OCI-LY7 (cell line): ENCODE measurements around the gene LRRC31. TPM values are rescaled to one million over a fixed set of nuclear protein-coding genes. Genes with fewer than 3 reads are reported as not detected.

Source experiments
- BruUV-seq: library from RNA; stranded (reverse); fragments of 400-500 nt; replicated peaks from 2 replicates; lab custom pipeline; 2021; lab: Mats Ljungman, UMichigan
- CTCF ChIA-PET: fragments of 300-600 bp; sonication (Branson Sonifier 250); formaldehyde crosslinking; loops from one replicate; lab custom pipeline; 2022; ENCODE audit warnings: antibody characterized with exemption; ENCODE audit not compliant: unreplicated experiment; lab: Charles Lee
- POLR2A ChIA-PET: fragments of 300-600 bp; sonication (Branson Sonifier 250); formaldehyde crosslinking; loops from one replicate; lab custom pipeline; 2022; ENCODE audit warnings: antibody characterized with exemption; lab: Charles Lee
- DNase-seq: peaks from one replicate; pipeline ENCODE4 v3.0.0-alpha.2; 2015; ENCODE audit warnings: low spot score
- H2AFZ ChIP-seq: fragments of 200-600 bp; sonication (generic), shearing (Covaris generic); 2 replicates; pipeline ENCODE4 v1.6.1; 2014; ENCODE audit warnings: mild to moderate bottlenecking, antibody characterized with exemption, low read length, moderate library complexity
- H3K27ac ChIP-seq: fragments of 200-600 bp; sonication (generic); 2 replicates; pipeline ENCODE4 v1.5.1; 2014; ENCODE audit warnings: mixed run types, low read depth, mild to moderate bottlenecking, moderate library complexity, low read length, inconsistent platforms; ENCODE audit not compliant: poor library complexity, severe bottlenecking
- H3K36me3 ChIP-seq: fragments of 200-600 bp; sonication (generic); 2 replicates; pipeline ENCODE4 v1.6.1; 2014; ENCODE audit warnings: mild to moderate bottlenecking, antibody characterized with exemption, low read length, moderate library complexity, mixed read lengths; ENCODE audit not compliant: insufficient read depth
- H3K4me1 ChIP-seq: fragments of 200-600 bp; sonication (generic); 2 replicates; pipeline ENCODE4 v1.5.1; 2014; ENCODE audit warnings: mild to moderate bottlenecking, low read length; ENCODE audit not compliant: insufficient read depth, poor library complexity, severe bottlenecking
- H3K4me2 ChIP-seq: fragments of 200-600 bp; sonication (generic); 2 replicates; pipeline ENCODE4 v1.6.1; 2014; ENCODE audit warnings: mild to moderate bottlenecking, low read length
- H3K4me3 ChIP-seq: fragments of 200-600 bp; sonication (generic); 2 replicates; pipeline ENCODE4 v1.5.1; 2014; ENCODE audit warnings: mild to moderate bottlenecking, low read depth, low read length; ENCODE audit not compliant: poor library complexity, severe bottlenecking
- H3K79me2 ChIP-seq: fragments of 200-600 bp; sonication (generic); 2 replicates; pipeline ENCODE4 v1.6.1; 2016; ENCODE audit warnings: low read depth, mild to moderate bottlenecking, low read length, moderate library complexity, mixed read lengths; ENCODE audit not compliant: insufficient read depth
- H3K9me2 ChIP-seq: fragments of 200-600 bp; sonication (generic); 2 replicates; pipeline ENCODE4 v1.6.1; 2016; ENCODE audit warnings: mild to moderate bottlenecking, low read length, mixed read lengths; ENCODE audit not compliant: insufficient read depth
- H3K9me3 ChIP-seq: fragments of 200-600 bp; sonication (generic); 2 replicates; pipeline ENCODE4 v1.6.1; 2014; ENCODE audit warnings: mild to moderate bottlenecking, mixed run types, low read length, mixed read lengths
- H4K20me1 ChIP-seq: fragments of 200-600 bp; sonication (generic); 2 replicates; pipeline ENCODE4 v1.6.1; 2014; ENCODE audit warnings: mild to moderate bottlenecking, antibody characterized with exemption, low read length, moderate library complexity, mixed read lengths; ENCODE audit not compliant: insufficient read depth
- EZH2phosphoT487 ChIP-seq: fragments of 200-600 bp; sonication (generic); IDR thresholded peaks from 2 replicates; pipeline ENCODE4 v1.6.1; 2018; ENCODE audit warnings: low read depth, borderline replicate concordance, mild to moderate bottlenecking, mixed run types, antibody characterized with exemption, low read length, moderate library complexity, mixed read lengths
- intact Hi-C: fragments of 100-400 bp; cut with micrococcal nuclease; formaldehyde crosslinking; loops from one replicate; pipeline ENCODE4 v1.10.0; 2022; ENCODE audit not compliant: unreplicated experiment
- total RNA-seq, 2 experiments: library from RNA; depleted of rRNA in 1 of 2; stranded (reverse); fragments of >200 nt in 1 of 2; shearing (Covaris generic) in 1 of 2; gene quantifications; 2 replicates each; pipeline ENCODE4 v1.2.3, GENCODE V29; 2014 to 2022
- TF ChIP-seq, protein P1 (sequence below): fragments of 200-600 bp; sonication (generic); conservative IDR thresholded peaks from 2 replicates; pipeline ENCODE4 v1.5.1; 2014; ENCODE audit warnings: mild to moderate bottlenecking, antibody characterized with exemption, low read length, moderate library complexity, mixed read lengths

LRRC31 gene
- total RNA-seq, 2 experiments from 2014 or later: not detected

- POLR2A ChIA-PET: interaction anchor here (0.6 to 1.4 kb wide), 2 partner anchors 9 to 279 kb away, joined by 3 to 4 read pairs; no protein-coding TSS in a partner anchor
- H3K9me2 ChIP-seq: no peaks in the 10 kb centered on the region
Measured at GRCh38 chr3:169822983-169823382, 46.8 kb downstream of the LRRC31 start.

GRCh38 chr3:169822540-169822939 is 47.2 kb downstream of the LRRC31 start:
- no peak overlapping the region for H3K4me3 ChIP-seq
- intact Hi-C loops: no loop called here
- BruUV-seq: no TSS peak
- DNase-seq: no peak
- no peak overlapping the region for H3K4me2 ChIP-seq
- H3K9me3 ChIP-seq: 0 out of 2 replicates have a peak, but pooled peaks cover under 1% of the 10 kb centered on the region
- H3K36me3 ChIP-seq: no peaks in the 10 kb centered on the region
- H2AFZ ChIP-seq: no peak overlapping the region
- no peak for TF ChIP-seq EZH2phosphoT487
- TF ChIP-seq, protein P1, sequence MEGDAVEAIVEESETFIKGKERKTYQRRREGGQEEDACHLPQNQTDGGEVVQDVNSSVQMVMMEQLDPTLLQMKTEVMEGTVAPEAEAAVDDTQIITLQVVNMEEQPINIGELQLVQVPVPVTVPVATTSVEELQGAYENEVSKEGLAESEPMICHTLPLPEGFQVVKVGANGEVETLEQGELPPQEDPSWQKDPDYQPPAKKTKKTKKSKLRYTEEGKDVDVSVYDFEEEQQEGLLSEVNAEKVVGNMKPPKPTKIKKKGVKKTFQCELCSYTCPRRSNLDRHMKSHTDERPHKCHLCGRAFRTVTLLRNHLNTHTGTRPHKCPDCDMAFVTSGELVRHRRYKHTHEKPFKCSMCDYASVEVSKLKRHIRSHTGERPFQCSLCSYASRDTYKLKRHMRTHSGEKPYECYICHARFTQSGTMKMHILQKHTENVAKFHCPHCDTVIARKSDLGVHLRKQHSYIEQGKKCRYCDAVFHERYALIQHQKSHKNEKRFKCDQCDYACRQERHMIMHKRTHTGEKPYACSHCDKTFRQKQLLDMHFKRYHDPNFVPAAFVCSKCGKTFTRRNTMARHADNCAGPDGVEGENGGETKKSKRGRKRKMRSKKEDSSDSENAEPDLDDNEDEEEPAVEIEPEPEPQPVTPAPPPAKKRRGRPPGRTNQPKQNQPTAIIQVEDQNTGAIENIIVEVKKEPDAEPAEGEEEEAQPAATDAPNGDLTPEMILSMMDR: no peak
- H3K79me2 ChIP-seq: no peaks in the 10 kb centered on the region
- H3K27ac ChIP-seq: no peak overlapping the region
- ChIA-PET POLR2A (interaction anchor here (0.6 to 1.4 kb wide), 3 partner anchors 10 to 279 kb away, joined by 3 to 4 read pairs (median 3); no protein-coding TSS in a partner anchor), CTCF (no interaction called here)
- no peaks in the 10 kb centered on the region for H4K20me1 ChIP-seq
- no peaks in the 10 kb centered on the region for H3K9me2 ChIP-seq
- no peaks in the 10 kb centered on the region for H3K4me1 ChIP-seq

More at GRCh38 chr3:169822983-169823382, 46.8 kb downstream of the LRRC31 start:
- TF ChIP-seq, protein P1: no peak
- no peak for TF ChIP-seq EZH2phosphoT487
- no peak overlapping the region for H2AFZ ChIP-seq
- no peak for DNase-seq
- H3K79me2 ChIP-seq: no peaks in the 10 kb centered on the region
- no peak overlapping the region for H3K27ac ChIP-seq
- no TSS peak for BruUV-seq
- H3K4me2 ChIP-seq: no peak overlapping the region
- no peaks in the 10 kb centered on the region for H3K36me3 ChIP-seq
- CTCF ChIA-PET: no interaction called here
- intact Hi-C loops: no loop called here
- H4K20me1 ChIP-seq: no peaks in the 10 kb centered on the region
- no peaks in the 10 kb centered on the region for H3K4me1 ChIP-seq
- H3K4me3 ChIP-seq: no peak overlapping the region
- H3K9me3 ChIP-seq: no peaks in the 10 kb centered on the region

DNA sequence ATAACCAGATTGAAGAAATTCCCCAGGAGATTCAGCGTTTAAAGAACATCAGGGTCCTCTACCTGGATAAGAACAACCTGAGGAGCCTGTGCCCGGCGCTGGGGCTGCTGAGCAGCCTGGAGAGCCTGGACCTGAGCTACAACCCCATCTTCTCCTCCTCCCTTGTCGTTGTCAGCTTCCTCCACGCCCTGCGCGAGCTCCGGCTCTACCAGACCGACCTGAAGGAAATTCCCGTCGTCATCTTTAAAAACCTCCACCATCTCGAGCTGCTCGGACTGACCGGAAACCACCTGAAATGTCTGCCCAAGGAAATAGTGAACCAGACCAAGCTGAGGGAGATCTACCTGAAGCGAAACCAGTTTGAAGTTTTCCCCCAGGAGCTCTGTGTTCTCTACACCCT is 47.6 kb downstream of the LRRC31 start:
- intact Hi-C loops: no loop called here
- H3K36me3 ChIP-seq: no peaks in the 10 kb centered on the region
- CTCF ChIA-PET: no interaction called here

More for the DNA sequence above, 47.6 kb downstream of the LRRC31 start:
- H4K20me1 ChIP-seq: no peaks in the 10 kb centered on the region
- no TSS peak for BruUV-seq
- no peak overlapping the region for H3K4me3 ChIP-seq
- 0 out of 2 replicates have a peak, but pooled peaks cover 4% of the 10 kb centered on the region for H3K9me3 ChIP-seq
- POLR2A ChIA-PET: interaction anchor here (0.8 to 1.4 kb wide), 2 partner anchors 10 to 15 kb away, joined by 3 to 4 read pairs; no protein-coding TSS in a partner anchor
- no peaks in the 10 kb centered on the region for H3K79me2 ChIP-seq
- H3K9me2 ChIP-seq: no peaks in the 10 kb centered on the region
- H3K4me1 ChIP-seq: no peaks in the 10 kb centered on the region
- no peak for TF ChIP-seq EZH2phosphoT487
- TF ChIP-seq, protein P1: no peak
- no peak for DNase-seq
- no peak overlapping the region for H3K27ac ChIP-seq
- H3K4me2 ChIP-seq: no peak overlapping the region
- no peak overlapping the region for H2AFZ ChIP-seq
